Measurements from ENCODE around the gene CROT.
A peak's percentile ranks its signal among the peaks of the same experiment; 100 is the strongest.

The CROT gene

DNA sequence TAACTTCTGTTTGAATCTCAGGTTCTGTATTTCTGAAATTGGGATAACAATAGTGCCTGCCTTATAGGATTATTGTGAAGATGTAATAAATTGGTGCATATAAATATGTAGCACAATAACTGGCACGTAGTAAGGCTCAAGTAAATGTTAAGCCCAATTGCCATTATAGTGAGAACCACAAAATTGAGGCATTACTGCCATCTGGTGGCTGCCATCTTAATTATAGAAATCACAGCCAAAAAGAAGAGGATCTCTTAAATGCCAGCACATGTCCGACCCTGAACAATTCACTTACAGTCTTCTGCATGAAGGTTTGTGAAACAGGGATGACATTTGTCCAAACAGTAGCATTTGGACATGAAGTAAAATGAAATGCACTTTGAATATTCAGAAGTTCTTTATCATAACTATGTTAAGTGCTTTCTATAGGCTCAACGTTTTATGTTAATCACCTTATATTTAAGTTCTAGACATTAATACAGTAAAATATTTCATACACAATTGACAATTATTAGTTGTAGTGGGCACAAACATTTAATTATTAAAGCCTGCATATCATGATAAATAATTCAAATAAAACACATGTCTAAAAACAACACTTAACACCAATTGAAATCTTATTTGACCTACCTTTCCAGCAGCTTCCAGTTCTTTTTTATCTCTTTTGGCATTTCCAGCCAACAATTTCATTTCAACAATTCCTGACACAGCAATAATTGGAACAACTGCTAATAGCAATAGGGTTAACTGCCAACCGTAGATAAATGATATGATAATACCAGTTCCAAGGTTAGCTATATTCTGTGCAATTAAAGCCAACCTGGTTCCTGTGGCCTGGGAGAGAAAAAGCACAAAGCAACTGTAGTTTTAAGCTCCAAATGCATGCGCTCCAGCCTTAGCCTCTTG lies 71.5 kb downstream of the CROT start:
- peak; percentile 79 for DNase-seq

GRCh38 chr7:87420173-87420572 lies 74.7 kb downstream of the CROT start:
- no peak for DNase-seq

DNA sequence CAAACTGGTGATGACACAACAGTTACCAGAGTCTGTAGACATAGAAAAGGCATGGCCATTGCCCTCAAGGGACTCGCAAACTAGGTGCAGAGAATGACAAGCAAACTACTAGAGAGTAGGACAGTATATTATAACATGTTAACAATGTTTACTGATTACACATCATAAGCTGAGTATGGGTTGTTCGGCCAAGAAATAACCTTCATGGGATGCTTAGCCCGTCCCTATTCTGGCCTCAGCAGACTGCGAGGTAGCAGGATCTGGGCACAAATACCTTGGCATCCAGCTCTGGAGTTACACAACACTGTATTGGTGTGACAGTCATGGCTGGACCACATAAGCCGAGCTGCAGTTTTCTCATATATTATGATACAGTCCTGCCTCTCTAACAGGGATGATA lies 78.6 kb downstream of the CROT start:
- no peak for DNase-seq

GRCh38 chr7:87426160-87426559 lies 80.7 kb downstream of the CROT start:
- no peak for DNase-seq

- peak; percentile 39 for DNase-seq
Measured at GRCh38 chr7:87427288-87427687, 81.8 kb downstream of the CROT start.

DNA sequence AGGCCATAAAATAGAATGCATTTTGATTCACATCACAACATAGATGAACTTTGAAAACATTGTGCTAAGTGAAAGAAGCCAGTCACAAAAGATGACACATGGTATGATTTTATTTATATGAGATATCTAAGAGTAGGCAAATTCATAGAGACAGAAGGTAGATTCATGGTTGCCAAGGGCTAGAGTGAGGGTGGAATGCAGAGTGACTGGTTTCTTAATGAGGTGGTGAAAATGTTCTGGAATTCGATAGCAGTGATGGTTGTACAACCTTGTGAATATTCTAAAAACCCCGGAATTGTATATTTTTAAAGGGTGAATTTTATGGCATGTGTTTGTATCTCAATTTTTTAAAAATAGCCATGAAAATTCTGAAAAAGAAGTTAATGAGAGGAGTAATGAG lies 87.1 kb downstream of the CROT start:
- DNase-seq: no peak

GRCh38 chr7:87435546-87435945 lies 90.1 kb downstream of the CROT start:
- DNase-seq: no peak

DNA sequence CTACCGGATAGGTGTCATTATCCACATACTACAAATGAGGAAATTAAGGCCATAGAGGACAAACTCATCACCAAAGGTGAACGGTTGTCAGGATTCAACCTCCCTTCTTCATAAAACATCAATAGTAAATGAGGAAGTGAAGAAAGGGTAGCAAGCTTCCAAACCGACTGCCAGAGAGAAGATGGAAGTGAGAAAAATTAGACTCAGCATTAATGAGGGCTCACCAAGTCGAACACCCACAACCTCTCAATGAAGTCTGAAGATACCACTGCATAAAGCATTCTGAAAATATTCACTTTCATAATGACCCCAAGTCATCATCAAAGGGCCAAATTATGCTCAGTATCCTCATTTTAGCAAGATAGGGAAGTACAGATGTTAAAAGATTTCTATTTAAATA lies 100.4 kb downstream of the CROT start:
- DNase-seq: peak; percentile 37

DNA sequence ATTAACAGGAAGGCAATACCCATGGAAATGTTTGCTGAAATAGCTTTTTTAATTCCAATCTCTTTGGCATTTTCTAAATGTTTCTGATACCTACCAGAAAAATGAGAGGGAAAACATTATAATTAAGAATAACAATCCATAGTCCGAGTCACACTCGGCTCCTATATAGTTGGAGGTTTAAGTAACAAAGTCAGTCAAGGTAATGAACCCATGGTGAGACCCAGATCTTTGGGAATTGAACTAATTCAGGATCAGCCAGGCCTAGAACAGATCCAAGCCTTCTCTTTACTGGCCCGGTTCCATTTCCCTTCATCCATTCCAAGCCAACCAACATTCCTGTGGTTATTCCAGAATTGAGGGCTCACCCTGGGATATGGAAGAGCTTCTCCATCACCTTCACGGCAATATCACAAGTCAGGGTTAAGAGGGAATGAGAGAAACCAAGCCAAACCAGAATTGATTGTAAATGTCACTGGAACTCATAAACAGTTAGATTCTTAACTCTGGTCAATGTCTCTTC lies 101.7 kb downstream of the CROT start:
- no peak for DNase-seq

- no peak for DNase-seq
Measured at GRCh38 chr7:87448388-87448787, 102.9 kb downstream of the CROT start.

Data from suppressor macrophage treated with lipopolysaccharide for 4 hours (primary cell).